Retinal pigment epithelial cell (primary cell): ENCODE measurements around the gene RPRD1A.

Experiments
- DNase-seq: peaks from one replicate; pipeline ENCODE4 v3.0.0-alpha.2; 2010; ENCODE audit warnings: low read depth
- H3K4me3 ChIP-seq: 2 replicates; pipeline ENCODE4 v1.5.1; 2011; ENCODE audit warnings: mild to moderate bottlenecking, low read length, control low read depth, moderate library complexity
- TF ChIP-seq, protein P1 (sequence below): conservative IDR thresholded peaks from 2 replicates; pipeline ENCODE4 v1.5.1; 2011; ENCODE audit warnings: low read depth, low read length, control low read depth, inconsistent platforms

The RPRD1A gene

DNA sequence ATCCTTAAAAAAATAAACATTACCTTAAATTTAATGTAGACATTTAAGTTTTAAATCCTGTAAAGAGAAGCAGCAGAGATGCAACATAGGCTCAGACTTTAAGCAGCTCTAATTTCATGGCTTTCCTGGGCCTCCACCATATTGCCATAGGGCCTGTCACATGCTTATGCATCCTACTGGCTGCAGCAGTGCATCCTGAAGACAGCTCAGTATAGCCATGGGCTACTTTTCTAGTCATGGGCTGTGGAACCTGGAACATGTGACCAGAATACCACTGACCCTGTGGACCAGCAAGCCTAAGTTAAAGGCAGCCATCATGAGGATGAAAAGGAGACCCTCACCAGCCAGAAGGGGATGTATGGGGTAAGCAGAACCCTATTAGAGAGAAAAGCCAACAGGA is 84.2 kb downstream of the RPRD1A start:
- TF ChIP-seq, protein P1, sequence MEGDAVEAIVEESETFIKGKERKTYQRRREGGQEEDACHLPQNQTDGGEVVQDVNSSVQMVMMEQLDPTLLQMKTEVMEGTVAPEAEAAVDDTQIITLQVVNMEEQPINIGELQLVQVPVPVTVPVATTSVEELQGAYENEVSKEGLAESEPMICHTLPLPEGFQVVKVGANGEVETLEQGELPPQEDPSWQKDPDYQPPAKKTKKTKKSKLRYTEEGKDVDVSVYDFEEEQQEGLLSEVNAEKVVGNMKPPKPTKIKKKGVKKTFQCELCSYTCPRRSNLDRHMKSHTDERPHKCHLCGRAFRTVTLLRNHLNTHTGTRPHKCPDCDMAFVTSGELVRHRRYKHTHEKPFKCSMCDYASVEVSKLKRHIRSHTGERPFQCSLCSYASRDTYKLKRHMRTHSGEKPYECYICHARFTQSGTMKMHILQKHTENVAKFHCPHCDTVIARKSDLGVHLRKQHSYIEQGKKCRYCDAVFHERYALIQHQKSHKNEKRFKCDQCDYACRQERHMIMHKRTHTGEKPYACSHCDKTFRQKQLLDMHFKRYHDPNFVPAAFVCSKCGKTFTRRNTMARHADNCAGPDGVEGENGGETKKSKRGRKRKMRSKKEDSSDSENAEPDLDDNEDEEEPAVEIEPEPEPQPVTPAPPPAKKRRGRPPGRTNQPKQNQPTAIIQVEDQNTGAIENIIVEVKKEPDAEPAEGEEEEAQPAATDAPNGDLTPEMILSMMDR = no peak

GRCh38 chr18:35982409-35983114 is 84.8 kb downstream of the RPRD1A start:
- DNase-seq = no peak
- TF ChIP-seq, protein P1 = no peak
- H3K4me3 ChIP-seq = no peak overlapping the region

More for the DNA sequence above, 84.2 kb downstream of the RPRD1A start:
- no peak overlapping the region for H3K4me3 ChIP-seq
- DNase-seq = no peak

DNA sequence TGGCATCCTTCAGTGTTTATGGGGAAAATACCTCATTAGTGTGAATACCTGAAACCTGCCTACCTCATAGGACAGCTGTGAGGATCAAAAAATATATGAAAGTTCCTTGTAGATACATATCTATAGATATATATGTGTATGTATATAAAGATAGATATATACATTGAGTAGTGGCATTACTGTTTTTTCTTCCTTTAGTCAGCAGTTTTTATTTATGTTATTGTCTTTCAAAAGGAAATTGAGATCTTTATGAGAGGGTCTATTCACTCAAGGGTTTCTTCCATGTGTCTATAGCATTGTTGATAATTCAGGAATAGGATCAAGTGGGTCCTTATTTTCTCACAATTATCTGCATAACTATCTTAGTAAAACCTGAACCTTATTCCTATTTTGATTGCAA is 88.2 kb downstream of the RPRD1A start:
- TF ChIP-seq, protein P1 = no peak
- no peak for DNase-seq
- H3K4me3 ChIP-seq = no peak overlapping the region

GRCh38 chr18:35974181-35974580 is 93.2 kb downstream of the RPRD1A start:
- no peak overlapping the region for H3K4me3 ChIP-seq
- no peak for DNase-seq
- TF ChIP-seq, protein P1 = no peak

DNA sequence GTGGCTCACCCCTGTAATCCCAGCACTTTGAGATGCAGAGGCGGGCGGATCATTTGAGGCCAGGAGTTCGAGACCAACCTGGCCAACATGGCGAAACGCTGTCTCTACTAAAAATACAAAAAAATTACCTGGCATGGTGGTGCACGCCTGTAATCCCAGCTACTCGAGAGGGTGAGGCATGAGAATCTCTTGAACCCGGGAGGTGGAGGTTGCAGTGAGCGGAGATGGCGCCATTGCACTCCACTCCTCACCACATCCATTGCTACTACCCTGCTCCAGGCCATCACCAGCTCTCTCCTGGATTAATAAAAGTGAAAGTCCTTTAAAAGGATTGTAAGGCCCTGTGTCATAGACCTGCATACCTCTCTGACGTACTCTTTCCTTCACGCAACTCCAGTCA is 93.7 kb downstream of the RPRD1A start:
- peak overlapping the region; percentile 94 for H3K4me3 ChIP-seq
- no peak for DNase-seq
- TF ChIP-seq, protein P1 = no peak

DNA sequence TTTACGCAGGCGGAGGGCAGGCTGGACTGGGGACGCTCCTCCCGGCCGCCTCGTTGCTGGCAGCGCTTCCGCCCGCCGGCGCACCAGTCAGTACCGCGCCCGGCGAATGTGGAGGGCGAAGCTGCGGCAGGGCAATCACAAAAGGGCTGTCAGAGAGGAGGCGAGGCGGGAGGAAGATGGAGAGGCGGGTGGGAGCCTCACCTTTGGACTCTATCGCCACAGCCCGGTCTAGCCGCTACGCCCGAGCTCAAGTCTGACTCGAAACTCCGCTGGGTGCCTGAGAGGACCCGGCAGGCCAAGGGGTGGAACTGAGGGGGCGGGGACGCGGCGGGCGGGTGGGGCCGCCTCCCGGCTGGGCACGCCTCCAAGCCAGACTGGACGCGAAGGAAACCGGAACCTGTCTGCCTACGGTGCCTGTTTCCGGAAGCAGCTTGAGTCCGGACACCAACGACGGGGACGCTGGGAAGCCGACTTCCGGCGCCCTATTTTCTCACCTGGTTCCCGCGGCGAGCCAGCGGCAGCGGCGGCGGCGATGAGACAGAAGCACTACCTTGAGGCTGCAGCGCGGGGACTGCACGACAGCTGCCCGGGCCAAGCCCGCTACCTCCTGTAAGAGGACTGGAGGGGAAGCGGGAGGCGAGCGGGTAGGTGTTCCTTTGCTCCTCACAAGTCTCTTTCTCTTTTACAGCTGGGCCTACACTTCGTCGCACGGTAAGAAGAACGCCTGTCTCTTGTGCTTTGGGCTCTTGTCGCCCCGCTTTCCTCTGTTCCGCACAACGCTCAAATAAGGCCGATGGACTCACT is 95.0 kb downstream of the RPRD1A start, which contains the start of gene RMP24:
RMP24 (plus strand) TSS at position 483 of the 804 bp plus-strand sequence.
- H3K4me3 ChIP-seq = peak within 1 kb of the TSS; percentile 94
- peak; percentile 88 for DNase-seq
- TF ChIP-seq, protein P1 = no peak

DNA sequence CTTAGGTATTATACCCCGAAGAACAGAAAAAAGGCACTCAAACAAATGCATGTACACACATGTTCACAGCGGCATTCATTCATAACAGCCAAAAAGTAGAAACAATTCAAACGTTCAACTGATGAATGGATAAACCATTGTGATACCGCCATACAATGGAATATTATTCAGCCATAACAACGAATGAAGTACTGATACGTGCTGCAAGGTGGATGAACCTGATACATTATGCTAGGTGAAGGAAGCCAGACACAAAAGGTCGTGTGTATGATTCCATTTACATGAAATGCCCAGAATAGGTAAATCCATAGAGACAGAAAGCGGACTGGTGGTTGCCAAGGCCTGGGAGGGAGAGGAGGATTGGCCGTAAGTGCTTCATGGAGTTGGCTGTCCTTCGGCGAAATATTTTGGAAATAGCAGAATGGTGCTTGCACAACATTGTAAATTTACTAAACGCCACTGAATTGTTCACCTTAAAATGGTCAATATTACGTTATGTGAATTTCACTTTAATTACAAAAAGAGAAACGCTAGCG is 95.6 kb downstream of the RPRD1A start:
- H3K4me3 ChIP-seq = peak overlapping the region; percentile 94
- TF ChIP-seq, protein P1 = no peak
- DNase-seq = peak; percentile 8
